Measurements from ENCODE around the gene MLN.

MLN gene

DNA sequence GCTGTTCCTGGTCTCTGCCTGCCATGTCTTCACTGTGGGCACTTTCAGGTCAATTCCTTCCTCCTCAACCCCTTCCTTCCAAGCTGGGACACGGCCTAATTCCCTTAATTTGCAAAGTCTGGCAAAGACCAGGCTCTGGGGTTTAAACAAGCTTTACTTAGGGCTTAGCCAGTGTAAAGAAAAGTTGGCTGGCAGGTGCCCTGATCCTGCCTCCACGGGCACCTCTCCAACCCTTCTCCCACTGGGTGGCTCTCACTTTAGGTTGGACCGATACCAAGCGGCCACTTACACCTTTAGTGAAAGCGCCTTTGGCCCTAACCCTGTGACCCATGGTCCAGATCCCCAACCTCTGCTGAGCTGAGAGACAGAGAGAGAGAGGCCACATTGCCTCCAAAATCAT, 13.7 kb upstream of the MLN start:
- H3K4me3 ChIP-seq = no peak overlapping the region
- H4K20me1 ChIP-seq = no peaks in the 10 kb centered on the region
- H3K27me3 ChIP-seq = peaks cover 7% of the 10 kb centered on the region; the same call in 1 of the 2 replicates
- TF ChIP-seq Cebpa-rat (IDR thresholded peaks at IDR 0.05) = no peak
- peaks cover 13% of the 10 kb centered on the region for H3K4me1 ChIP-seq
- no peak overlapping the region for H3K4me2 ChIP-seq
- no peaks in the 10 kb centered on the region for H3K36me3 ChIP-seq
- no peak overlapping the region for H3K27ac ChIP-seq
- no peak overlapping the region for H3K9ac ChIP-seq
- H3K9me3 ChIP-seq = no peaks in the 10 kb centered on the region

DNA sequence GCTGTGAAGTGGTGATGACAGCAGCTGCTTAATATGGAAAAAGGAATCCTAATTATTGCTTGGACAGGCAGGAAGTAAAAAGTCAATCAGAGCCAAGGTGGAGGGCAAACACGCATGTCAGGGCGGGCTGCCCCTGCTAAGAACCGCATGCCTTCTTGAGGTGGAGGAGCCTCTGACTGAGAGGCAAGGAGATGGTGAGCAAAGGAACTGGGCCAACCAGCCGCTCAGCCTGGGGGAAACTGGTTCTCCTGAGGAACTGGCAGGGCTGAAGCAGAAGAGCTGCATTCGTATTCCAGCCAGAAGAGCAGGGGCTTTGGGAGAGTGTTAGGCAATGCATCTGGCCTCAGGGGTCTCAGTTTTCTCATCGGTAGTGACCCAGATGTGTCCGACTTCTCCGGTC, 13.1 kb upstream of the MLN start:
- H3K4me3 ChIP-seq = no peak overlapping the region
- no peaks in the 10 kb centered on the region for H4K20me1 ChIP-seq
- no peaks in the 10 kb centered on the region for H3K36me3 ChIP-seq
- H3K27ac ChIP-seq = no peak overlapping the region
- H3K9ac ChIP-seq = no peak overlapping the region
- peaks cover 13% of the 10 kb centered on the region for H3K4me1 ChIP-seq
- no peak overlapping the region for H3K4me2 ChIP-seq
- no peak for TF ChIP-seq Cebpa-rat (IDR thresholded peaks at IDR 0.05)
- H3K9me3 ChIP-seq = no peaks in the 10 kb centered on the region
- H3K27me3 ChIP-seq = peaks cover 10% of the 10 kb centered on the region

DNA sequence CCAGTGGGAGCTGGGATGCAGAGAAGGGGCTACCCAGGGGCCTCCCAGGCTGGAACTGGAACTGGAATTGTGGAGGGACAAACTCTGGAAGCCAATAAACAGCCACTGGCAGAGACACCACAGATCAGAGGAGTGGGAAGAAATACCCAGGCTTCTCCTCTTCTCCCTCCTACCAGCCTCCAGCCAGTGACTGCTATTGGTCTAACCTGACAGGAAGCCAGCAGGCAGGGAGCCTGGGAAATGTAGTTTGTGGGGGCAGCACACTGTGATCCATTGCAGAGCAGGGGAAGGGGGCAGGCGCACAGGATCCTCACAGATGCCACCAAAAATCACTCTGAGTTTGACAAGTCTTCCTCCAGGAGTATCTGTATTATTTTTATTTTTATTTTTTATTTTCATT, 12.1 kb upstream of the MLN start:
- Histone ChIP-seq H4K20me1 (no peaks in the 10 kb centered on the region), H3K27me3 (peaks cover 21% of the 10 kb centered on the region), H3K9ac (no peak overlapping the region), H3K4me1 (peaks cover 5% of the 10 kb centered on the region), H3K27ac (no peak overlapping the region), H3K4me2 (no peak overlapping the region), H3K9me3 (no peaks in the 10 kb centered on the region), H3K4me3 (no peak overlapping the region), H3K36me3 (no peaks in the 10 kb centered on the region)
- TF ChIP-seq Cebpa-rat (IDR thresholded peaks at IDR 0.05) = no peak

DNA sequence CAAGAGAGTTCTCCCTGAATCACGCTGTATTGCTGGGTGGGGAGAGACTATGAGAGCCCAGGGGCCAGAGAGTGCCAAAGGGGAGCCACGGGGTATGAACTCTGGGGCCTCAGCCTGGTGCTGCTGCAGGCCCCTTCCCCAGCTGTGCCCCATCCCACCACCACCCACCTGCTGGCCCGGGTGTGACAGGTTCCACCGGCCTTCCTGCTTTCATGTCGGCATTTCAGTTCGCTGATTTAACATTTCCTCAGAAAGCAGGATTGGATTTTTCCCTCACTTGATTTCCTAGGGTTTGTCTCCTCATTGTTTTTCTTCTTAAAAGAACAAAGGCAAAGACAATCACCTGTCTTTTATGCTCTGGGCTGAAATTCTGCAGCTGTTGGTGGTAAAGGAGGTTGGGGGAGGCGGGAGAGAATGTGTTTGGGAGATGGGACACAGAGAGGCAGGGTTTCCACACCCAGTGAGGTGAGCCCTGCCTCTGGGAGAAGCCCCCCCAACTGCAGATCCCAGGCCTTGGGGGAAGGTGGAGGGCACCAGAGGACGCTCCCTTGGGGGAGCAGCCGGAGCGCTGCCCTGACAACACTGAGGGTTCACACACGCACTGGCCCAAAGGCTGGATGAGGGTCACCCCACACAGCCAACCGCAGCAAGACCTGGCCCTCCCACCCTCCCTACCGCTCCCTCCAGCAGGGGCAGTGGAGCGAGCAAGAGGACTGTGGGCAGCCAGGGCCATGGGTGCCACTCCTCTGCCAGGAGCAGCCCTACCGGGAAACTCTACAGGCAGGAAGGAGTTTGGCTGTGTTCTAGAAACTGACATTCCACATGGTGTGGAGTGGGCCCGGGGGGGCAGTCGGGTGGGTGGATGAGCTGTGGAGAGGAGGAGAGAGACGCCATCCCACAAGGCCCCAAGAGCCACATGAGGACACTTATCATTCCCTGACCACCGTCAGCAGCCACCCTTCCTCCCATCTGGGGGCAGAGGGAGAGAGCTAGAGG, 10.5 kb upstream of the MLN start:
- Histone ChIP-seq H3K4me2 (no peak overlapping the region), H3K36me3 (no peaks in the 10 kb centered on the region), H3K9me3 (no peaks in the 10 kb centered on the region), H3K27me3 (peaks cover 28% of the 10 kb centered on the region), H3K27ac (no peak overlapping the region), H4K20me1 (no peaks in the 10 kb centered on the region), H3K9ac (no peak overlapping the region), H3K4me1 (peaks cover 5% of the 10 kb centered on the region; the same call in 1 of the 2 replicates), H3K4me3 (no peak overlapping the region)
- no peak for TF ChIP-seq Cebpa-rat (IDR thresholded peaks at IDR 0.05)

DNA sequence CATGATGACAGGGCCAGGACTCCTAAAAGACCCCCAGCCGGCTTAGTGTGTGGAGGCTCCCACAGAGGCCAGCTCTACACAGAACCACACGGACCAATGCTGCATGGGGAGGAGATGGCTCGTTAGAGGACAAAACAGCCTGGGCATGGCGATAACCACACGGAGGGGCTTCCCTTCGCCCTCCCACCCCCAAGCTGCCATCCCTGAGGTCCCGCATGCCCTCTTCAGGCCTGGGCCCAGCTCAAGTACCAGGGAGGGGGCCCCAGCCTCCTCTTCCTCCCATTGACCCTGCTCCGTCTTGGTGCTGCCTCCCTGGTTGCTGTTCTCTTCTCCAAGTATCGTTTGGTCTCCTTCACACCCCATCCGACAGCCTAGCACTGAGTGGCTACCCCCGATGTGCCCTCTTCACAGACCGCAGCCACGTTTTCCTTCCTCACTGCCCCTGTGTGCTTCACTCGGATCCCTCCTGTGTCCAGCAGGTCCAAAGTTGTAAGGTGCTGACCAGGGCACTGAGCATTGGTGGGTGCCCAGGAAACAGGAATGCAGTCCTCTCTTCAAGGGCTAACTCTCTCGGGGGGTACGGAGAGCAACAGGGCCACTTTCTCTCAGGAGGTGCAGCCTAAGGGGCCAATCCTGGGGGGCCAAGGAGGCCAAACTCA, 9.6 kb upstream of the MLN start:
- no peak overlapping the region for H3K4me3 ChIP-seq
- H4K20me1 ChIP-seq = no peaks in the 10 kb centered on the region
- H3K27me3 ChIP-seq = peaks cover 29% of the 10 kb centered on the region
- no peak for TF ChIP-seq Cebpa-rat (IDR thresholded peaks at IDR 0.05)
- no peaks in the 10 kb centered on the region for H3K9me3 ChIP-seq
- no peaks in the 10 kb centered on the region for H3K36me3 ChIP-seq
- H3K27ac ChIP-seq = no peak overlapping the region
- no peak overlapping the region for H3K4me2 ChIP-seq
- peaks cover 9% of the 10 kb centered on the region for H3K4me1 ChIP-seq
- no peak overlapping the region for H3K9ac ChIP-seq

DNA sequence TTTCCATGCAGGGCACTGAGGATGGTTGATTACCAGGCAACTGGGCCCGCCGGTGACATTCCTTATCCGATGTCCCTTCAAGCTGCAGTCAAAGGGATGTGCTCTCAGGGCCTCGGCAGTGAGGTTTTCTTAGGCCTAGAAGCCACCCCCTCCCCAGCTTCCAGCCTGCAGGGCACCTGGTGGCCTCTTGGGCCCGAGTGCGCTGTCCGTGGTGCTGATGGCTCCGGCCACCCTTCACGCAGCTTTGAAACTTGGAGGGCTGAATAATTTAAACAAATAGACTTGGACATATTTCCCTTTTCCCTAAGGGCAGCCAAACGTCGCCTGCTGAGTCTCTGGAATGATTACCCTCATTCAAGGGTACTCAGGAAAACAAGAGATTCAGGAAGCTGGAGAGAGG, 8.9 kb upstream of the MLN start:
- Histone ChIP-seq H3K9ac (no peak overlapping the region), H3K4me2 (no peak overlapping the region), H4K20me1 (no peaks in the 10 kb centered on the region), H3K4me1 (peaks cover 17% of the 10 kb centered on the region), H3K27me3 (peaks cover 29% of the 10 kb centered on the region), H3K9me3 (no peaks in the 10 kb centered on the region), H3K27ac (no peak overlapping the region), H3K36me3 (no peaks in the 10 kb centered on the region), H3K4me3 (no peak overlapping the region)
- TF ChIP-seq Cebpa-rat (IDR thresholded peaks at IDR 0.05) = no peak

DNA sequence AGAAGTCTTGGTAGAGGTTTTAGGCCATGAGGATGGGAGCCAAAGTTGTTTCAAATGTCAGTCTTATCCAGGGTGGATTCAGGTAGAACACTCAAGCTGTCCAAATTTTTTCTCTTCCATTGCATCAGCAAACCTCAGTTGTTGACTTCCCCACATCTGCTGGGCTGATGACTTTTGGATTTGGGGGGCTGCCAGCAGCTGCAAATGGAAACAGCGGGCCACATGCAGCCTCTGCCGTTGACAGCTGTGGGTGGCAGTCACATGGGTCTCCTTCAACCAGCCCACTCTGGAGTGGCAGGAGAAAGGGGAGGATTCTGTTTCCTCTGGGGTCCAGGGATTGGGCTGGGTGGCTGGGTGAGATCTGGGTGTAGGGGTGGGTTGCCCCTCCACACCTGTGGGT, 5.8 kb upstream of the MLN start:
- Histone ChIP-seq H3K27ac (no peak overlapping the region), H3K4me1 (peaks cover 23% of the 10 kb centered on the region), H3K4me2 (peak overlapping the region; percentile 39; the same call in 1 of the 2 replicates), H3K9me3 (no peaks in the 10 kb centered on the region), H3K9ac (no peak overlapping the region), H4K20me1 (no peaks in the 10 kb centered on the region), H3K27me3 (peaks cover 22% of the 10 kb centered on the region), H3K4me3 (no peak overlapping the region), H3K36me3 (no peaks in the 10 kb centered on the region)
- TF ChIP-seq Cebpa-rat (IDR thresholded peaks at IDR 0.05) = no peak

DNA sequence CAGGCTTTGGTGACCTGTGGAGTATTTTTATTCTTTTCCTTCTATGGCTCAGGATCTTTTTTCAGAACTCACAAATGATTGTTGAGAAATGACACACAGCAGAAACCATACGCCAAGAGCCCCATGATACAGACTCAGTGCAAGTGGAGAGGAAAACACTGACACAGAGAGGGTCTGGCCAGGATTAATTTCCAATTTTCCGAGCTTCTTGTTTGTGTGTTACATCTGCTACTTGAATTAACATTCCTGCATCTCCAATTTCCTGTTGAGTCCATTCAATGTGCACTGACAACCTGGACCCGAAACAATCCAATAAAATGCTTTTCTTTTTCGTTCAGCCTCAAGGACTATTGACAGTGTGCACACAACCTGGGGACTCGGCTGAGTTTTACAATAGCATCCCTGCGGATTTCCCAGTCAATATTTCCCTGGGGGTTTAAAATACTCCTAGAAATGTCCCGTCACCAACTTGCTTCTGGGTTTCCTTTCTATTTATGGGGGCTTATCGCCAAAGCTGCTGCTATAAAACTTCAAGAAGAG, 4.9 kb upstream of the MLN start:
- Histone ChIP-seq H4K20me1 (no peaks in the 10 kb centered on the region), H3K27me3 (peaks cover 22% of the 10 kb centered on the region), H3K9me3 (no peaks in the 10 kb centered on the region), H3K27ac (no peak overlapping the region), H3K4me3 (no peak overlapping the region), H3K4me2 (0 out of 2 replicates have a peak overlapping the region, but pooled peaks have one; percentile 39), H3K36me3 (no peaks in the 10 kb centered on the region), H3K4me1 (peaks cover 23% of the 10 kb centered on the region), H3K9ac (no peak overlapping the region)
- no peak for TF ChIP-seq Cebpa-rat (IDR thresholded peaks at IDR 0.05)

DNA sequence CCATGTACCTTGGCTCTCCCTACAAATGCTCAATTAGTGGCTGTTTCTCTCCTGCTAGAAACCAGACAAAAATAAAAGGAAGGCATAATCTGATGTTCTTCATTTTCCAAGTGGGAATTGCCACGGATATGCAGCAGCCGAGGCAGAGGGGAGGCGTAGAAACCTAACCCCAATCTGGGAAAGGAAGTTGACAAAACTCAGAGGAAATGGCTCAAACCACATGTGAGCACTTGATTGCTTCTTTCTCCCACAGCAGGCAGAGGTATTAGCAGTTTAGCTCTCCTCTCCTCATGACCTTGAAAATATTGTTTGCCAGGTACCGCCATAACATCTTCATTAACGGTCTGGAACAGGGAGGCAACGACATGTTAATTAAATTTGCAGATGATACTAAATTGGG, 3.8 kb upstream of the MLN start:
- no peak overlapping the region for H3K27ac ChIP-seq
- TF ChIP-seq Cebpa-rat (IDR thresholded peaks at IDR 0.05) = no peak
- peaks cover 23% of the 10 kb centered on the region for H3K4me1 ChIP-seq
- peaks cover 22% of the 10 kb centered on the region for H3K27me3 ChIP-seq
- no peaks in the 10 kb centered on the region for H3K9me3 ChIP-seq
- H4K20me1 ChIP-seq = no peaks in the 10 kb centered on the region
- no peaks in the 10 kb centered on the region for H3K36me3 ChIP-seq
- no peak overlapping the region for H3K4me3 ChIP-seq
- H3K4me2 ChIP-seq = peak overlapping the region; percentile 54
- no peak overlapping the region for H3K9ac ChIP-seq

DNA sequence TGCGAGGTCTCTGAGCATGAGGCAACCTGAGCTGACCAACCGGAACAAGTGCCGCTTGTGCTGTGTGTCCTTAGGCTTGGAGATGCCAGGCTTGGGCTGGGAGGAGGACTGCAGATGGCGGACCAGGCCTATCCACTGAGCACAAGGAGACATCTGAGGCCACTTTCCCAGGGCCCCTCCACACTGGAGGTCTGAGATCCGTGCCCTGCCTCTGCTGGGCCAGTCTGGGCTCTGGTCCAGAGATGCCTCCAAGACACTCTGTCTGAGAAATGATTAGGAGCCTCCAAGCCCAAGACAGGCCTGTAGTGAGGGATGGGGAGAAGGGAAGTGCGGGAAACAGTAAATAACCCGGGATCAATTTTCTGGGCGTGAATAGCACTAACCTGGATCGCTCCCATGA, 3.0 kb upstream of the MLN start:
- Histone ChIP-seq H3K4me2 (no peak overlapping the region), H3K4me1 (peaks cover 23% of the 10 kb centered on the region), H3K9ac (no peak overlapping the region), H3K36me3 (no peaks in the 10 kb centered on the region), H3K4me3 (no peak overlapping the region), H3K9me3 (no peaks in the 10 kb centered on the region), H4K20me1 (no peaks in the 10 kb centered on the region), H3K27me3 (peaks cover 18% of the 10 kb centered on the region), H3K27ac (no peak overlapping the region)
- no peak for TF ChIP-seq Cebpa-rat (IDR thresholded peaks at IDR 0.05)

Data from BLaER1 (cell line).